DMS53 treated with DMSO at 0.1 percent for 48 hours (cell line): Measurements from ENCODE around the gene ERBB2.
A peak's percentile ranks its signal among the peaks of the same experiment; 100 is the strongest.
"Not testable (repeated sequence)": the region's sequence is repeated elsewhere in the genome, so short reads cannot be mapped to it uniquely, and the experiment has no call there.

ENCODE experiments used
- DNase-seq: peaks from one replicate; lab custom pipeline; 2025; ENCODE audit not compliant: unreplicated experiment; lab: John Stamatoyannopoulos, UW

Gene ERBB2

GRCh38 chr17:39702901-39703893 is 3.3 kb downstream of the ERBB2 start:
- DNase-seq = peak; percentile 80

DNA sequence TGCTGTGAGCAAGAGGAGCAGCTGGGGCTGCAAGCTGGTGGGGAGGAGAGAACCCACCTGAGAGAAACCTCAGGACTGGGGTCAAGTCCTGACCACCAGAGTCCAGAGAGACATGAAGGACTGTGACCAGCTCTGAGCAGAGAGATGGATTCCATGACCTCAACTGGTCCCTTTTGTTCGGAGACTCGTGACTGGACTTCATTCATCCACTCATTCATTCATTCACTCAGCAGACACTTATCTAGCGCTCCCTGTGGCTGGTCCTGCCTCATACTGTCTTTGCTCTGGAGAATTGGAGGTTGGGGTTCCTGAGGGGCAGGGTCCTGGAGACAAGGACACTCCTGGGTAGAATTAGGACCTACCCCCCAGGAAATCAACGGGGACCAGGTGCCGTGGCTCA is 4.0 kb downstream of the ERBB2 start:
- no peak for DNase-seq

- DNase-seq = no peak
These were observed 5.1 kb downstream of the ERBB2 start for GRCh38 chr17:39704821-39705551.

- DNase-seq = peak; percentile 85
These were observed 6.0 kb downstream of the ERBB2 start for GRCh38 chr17:39705786-39706348.

GRCh38 chr17:39706383-39706782 is 6.5 kb downstream of the ERBB2 start:
- DNase-seq = no peak

DNA sequence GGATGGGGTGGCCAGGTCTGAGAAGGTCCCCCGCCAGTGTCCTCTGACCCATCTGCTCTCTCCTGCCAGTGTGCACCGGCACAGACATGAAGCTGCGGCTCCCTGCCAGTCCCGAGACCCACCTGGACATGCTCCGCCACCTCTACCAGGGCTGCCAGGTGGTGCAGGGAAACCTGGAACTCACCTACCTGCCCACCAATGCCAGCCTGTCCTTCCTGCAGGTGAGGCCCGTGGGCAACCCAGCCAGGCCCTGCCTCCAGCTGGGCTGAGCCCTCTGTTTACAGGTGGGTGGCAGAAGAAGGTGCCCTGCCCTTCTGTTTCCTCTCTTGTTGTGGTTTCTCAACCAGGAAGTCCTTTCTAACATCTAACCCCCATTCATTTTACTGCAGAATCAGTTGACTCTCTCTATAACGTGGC is 7.1 kb downstream of the ERBB2 start:
- peak; percentile 2 for DNase-seq

- no peak for DNase-seq
These were observed 9.6 kb downstream of the ERBB2 start for GRCh38 chr17:39709319-39709997.

DNA sequence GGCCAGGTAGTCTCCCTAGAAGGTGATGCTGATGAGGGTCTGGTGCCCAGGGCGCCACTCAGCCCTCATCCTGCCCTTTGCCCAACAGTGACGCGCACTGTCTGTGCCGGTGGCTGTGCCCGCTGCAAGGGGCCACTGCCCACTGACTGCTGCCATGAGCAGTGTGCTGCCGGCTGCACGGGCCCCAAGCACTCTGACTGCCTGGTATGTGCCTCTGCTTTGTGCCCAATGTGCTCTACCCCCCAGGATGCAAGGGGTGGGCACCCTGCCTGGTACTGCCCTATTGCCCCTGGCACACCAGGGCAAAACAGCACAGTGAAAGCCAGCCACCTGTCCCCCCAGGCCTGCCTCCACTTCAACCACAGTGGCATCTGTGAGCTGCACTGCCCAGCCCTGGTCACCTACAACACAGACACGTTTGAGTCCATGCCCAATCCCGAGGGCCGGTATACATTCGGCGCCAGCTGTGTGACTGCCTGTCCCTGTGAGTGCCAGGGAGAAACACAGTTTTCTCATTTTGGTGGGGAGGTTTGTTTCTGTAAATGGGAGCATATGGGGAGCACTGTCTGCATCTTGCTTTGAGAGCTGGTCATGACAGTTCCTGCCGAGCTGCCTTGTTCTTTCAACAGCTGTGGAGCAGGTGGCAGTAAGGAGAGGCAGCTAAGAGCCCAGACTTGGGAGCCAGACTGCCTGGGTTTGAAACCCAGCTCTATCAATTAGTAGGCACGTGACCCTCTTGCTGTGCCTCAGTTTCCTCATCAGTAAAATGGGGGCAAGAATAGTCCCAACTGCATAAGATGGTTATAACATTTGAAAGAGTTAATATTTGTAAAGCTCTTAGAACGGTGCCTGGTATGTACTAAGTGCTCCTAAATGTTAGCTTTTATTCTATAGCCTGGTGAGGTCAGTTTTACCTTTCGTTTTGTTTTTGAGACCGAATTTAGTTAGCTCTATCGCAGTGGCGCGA is 10.4 kb downstream of the ERBB2 start:
- no peak for DNase-seq

DNA sequence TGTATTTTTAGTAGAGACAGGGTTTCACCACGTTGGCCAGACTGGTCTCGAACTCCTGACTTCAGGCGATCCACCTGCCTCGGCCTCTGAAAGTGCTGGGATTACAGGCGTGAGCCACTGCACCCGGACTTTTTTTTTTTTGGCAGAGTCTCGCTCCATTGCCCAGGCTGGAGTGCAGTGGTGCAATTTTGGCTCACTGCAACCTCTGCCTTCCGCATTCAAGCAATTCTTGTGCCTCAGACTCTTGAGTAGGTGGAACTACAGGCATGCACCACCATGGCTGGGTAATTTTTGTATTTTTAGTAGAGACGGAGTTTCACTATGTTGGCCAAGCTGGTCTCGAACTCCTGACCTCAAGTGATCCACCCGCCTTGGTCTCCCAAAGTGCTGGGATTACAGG is 11.2 kb downstream of the ERBB2 start:
- DNase-seq = not testable (repeated sequence)

DNA sequence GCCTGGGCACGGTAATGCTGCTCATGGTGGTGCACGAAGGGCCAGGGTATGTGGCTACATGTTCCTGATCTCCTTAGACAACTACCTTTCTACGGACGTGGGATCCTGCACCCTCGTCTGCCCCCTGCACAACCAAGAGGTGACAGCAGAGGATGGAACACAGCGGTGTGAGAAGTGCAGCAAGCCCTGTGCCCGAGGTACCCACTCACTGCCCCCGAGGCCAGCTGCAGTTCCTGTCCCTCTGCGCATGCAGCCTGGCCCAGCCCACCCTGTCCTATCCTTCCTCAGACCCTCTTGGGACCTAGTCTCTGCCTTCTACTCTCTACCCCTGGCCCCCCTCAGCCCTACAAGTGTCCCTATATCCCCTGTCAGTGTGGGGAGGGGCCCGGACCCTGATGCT is 12.0 kb downstream of the ERBB2 start:
- no peak for DNase-seq

DNA sequence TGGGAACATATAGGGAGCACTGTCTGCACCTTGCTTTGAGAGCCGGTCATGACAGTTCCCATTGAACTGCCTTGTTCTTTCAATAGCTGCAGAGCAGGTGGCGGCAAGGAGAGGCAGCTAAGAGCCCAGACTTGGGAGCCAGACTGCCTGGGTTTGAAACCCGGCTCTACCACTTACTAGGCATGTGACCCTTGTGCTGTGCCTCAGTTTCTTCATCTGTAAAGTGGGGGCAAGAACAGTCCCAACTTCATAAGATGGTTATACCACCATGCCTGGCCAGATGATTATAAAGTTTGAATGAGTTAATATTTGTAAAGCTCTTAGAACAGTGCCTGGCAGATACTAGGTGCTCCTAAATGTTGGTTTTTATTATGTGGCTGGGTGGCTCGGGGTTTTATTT is 14.4 kb downstream of the ERBB2 start:
- DNase-seq = no peak

DNA sequence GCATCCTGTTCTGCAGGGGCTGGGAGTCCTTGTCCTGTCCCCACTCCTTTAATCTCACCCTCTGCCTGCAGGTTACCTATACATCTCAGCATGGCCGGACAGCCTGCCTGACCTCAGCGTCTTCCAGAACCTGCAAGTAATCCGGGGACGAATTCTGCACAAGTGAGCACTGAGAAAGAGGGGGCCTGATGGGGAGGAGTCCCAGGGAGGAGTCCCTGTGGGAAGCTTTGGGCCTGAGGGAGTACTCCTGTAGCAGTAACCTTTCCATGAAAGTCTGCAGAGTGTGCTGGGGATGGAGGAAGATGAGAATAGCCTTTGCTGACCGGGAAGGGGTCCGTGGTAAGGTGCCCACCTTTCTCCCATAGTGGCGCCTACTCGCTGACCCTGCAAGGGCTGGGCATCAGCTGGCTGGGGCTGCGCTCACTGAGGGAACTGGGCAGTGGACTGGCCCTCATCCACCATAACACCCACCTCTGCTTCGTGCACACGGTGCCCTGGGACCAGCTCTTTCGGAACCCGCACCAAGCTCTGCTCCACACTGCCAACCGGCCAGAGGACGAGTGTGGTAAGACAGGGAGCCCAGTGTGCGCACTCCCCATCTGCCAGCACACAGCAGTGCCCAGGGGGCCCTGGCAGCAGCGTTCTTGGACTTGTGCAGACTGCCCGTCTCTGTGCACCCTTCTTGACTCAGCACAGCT is 15.7 kb downstream of the ERBB2 start:
- DNase-seq = no peak

GRCh38 chr17:39716073-39716818 is 16.4 kb downstream of the ERBB2 start:
- no peak for DNase-seq

GRCh38 chr17:39716879-39717536 is 17.1 kb downstream of the ERBB2 start:
- no peak for DNase-seq

DNA sequence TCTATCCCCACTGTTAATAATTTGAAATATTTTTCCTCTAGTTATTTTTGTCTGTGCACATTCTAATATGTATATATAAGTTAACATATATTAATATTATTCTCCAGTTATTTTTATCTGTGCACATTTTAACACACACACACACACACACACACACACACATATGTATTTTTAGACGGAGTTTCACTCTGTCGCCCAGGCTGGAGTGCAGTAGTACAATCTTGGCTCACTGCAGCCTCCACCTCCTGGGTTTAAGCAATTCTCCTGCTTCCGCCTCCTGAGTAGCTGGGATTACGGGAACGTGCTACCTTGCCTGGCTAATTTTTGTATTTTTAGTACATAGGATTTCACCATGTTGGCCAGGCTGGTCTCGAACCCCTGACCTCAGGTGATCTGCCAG is 17.8 kb downstream of the ERBB2 start:
- no peak for DNase-seq

GRCh38 chr17:39719563-39720355 is 19.9 kb downstream of the ERBB2 start:
- DNase-seq = no peak

DNA sequence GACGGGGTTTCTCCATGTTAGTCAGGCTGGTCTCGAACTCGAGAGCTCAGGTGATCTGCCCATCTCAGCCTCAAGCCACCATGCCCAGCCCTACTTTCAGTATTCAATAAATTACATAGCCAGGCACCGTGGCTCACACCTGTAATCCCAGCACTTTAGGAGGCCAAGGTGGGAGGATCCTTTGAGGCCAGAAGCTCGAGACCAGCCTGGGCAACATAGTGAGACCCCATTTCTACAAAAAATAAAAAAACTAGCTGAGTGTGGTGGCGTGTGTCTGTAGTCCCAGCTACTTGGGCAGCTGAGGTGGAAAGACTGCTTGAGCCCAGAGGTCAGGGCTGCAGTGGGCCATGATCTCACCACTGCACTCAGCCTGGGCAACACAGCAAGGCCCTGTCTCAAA is 22.2 kb downstream of the ERBB2 start:
- no peak for DNase-seq
